ENCODE results near the gene ZNF2. TPM values are rescaled to one million over a fixed set of nuclear protein-coding genes. Genes with fewer than 3 reads are reported as not detected.

Gene ZNF2
- total and polyA plus RNA-seq, 2 of the 13 experiments (the other 11 are each of a cell fraction or from before 2014, with no cell fraction given) = 4.3 to 6.1 TPM

GRCh38 chr2:95121407-95122196 lies 44.0 kb upstream of the ZNF2 start, which contains the start of gene MRPS5 (continued):
- TF ChIP-seq BCLAF1 (IDR thresholded peaks at IDR 0.05) (no peak), PBX2 (CRISPR knock-in tag; IDR thresholded peaks at IDR 0.05) (no peak), RBAK (CRISPR knock-in tag; IDR thresholded peaks at IDR 0.05) (no peak), HBP1 (CRISPR knock-in tag; IDR thresholded peaks at IDR 0.05; ENCODE audit: low read depth) (peak; percentile 77; the same call in 1 of the 2 replicates), CBX2 (IDR thresholded peaks at IDR 0.05; ENCODE audit: low read depth, low read length) (no peak), CBX2 (CRISPR knock-in tag; IDR thresholded peaks at IDR 0.05; ENCODE audit: low read depth) (no peak), TBX2 (CRISPR knock-in tag; IDR thresholded peaks at IDR 0.05; ENCODE audit: borderline replicate concordance) (peak; percentile 82), AFF4 (CRISPR knock-in tag; IDR thresholded peaks at IDR 0.05) (0 out of 2 replicates have a peak, but pooled peaks have one; percentile 37), ZNF30 (CRISPR knock-in tag; IDR thresholded peaks at IDR 0.05) (no peak; the same call in 1 of the 2 replicates), GATAD1 (CRISPR knock-in tag; IDR thresholded peaks at IDR 0.05) (peak; percentile 87), NFYC (CRISPR knock-in tag; IDR thresholded peaks at IDR 0.05) (no peak), FLYWCH1 (CRISPR knock-in tag; IDR thresholded peaks at IDR 0.05) (no peak), ZNF124 (CRISPR knock-in tag; IDR thresholded peaks at IDR 0.05) (peak; percentile 89), U2AF2 (IDR thresholded peaks at IDR 0.05; ENCODE audit: low read depth, low read length) (no peak), ZNF556 (CRISPR knock-in tag; IDR thresholded peaks at IDR 0.05; ENCODE audit: borderline replicate concordance) (no peak; the same call in 1 of the 2 replicates)

All from HepG2 (cell line).